Endometrial microvascular endothelial cells (primary cell): ENCODE results near the gene MICU2. TPM values are rescaled to one million over a fixed set of nuclear protein-coding genes. Genes with fewer than 3 reads are reported as not detected.

ENCODE experiments used
- in situ Hi-C: cut with HindIII; loops from 2 replicates; pipeline ENCODE4 v1.10.0; 2017; ENCODE audit warnings: low sequenced_read_pairs, low pct_unique_long_range_greater_than_20kb; ENCODE audit errors: inconsistent ontology term
- total RNA-seq: library from RNA; depleted of rRNA; stranded (reverse); fragments of >200 nt; gene quantifications from one replicate; pipeline ENCODE4 v1.2.3, GENCODE V29; 2015; ENCODE audit errors: inconsistent ontology term

Gene MICU2
- total RNA-seq, 1 donor from 2014 or later = 47.9 TPM

DNA sequence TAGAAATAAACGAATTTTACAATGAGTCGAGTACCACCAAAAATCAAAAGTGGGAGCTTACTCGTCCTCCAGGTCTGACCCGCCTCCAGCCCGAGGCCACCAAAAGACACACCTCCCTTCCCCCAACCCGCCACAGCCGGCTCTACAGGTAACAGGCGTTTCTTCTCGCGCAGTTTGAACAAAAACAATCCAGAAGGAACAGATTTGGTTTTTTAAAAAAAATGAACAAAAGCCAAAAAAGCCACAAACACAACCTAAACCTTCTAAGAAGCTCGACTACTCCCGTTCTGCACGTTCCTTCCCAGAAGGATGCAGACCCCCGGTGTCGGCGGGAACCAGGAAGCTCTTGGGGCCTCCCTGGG, 145.5 kb downstream of the MICU2 start:
- in situ Hi-C loops = no loop called here

DNA sequence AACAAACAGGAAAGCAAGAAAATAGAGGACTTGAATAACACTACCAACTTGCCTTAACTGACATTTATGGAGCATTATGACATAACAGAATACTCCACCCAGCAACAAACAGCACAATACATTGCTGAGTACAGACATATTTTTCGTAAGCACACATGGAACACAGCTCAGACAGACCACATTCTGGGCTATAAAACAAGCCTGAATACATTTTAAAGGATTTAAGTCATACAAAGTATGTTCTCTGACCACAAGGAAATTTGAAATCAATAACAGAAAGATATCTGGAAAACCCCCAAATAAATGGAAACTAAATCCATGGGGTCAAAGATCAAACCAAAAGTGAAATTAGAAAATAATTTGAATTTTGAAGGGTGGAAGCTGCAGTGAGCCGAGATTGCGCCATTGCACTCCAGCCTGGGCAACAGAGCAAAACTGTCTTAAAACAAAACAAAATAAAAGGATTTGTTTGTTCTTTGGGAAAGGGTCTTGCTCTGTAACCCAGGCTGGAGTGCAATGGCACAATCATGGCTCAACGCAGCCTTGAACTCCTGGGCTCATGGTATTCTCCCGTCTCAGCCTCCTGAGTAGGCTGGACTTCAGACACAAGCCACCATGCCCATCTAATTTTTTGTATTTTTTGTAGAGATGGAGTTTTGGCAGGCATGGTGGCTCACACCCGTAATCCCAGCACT, 150.4 kb downstream of the MICU2 start:
- in situ Hi-C loops = no loop called here

DNA sequence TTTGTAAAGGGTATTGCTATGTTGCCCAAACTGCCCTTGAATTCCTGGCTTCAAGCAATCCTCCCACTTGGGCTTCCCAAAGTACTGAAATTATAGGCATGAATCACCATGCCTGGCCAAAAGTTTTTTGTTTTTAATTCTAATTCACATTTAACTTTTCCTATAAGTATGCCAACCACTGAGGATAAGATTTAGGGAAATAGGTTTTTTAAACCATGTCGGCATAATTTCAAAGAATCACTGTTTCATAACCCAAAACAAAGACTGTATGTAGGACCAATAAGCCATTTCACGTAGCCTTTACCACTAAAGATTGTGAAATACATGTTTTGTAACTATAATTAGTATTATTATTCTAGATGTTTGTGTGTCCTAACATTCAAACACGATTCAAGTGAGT, 153.0 kb downstream of the MICU2 start:
- in situ Hi-C loops = no loop called here

DNA sequence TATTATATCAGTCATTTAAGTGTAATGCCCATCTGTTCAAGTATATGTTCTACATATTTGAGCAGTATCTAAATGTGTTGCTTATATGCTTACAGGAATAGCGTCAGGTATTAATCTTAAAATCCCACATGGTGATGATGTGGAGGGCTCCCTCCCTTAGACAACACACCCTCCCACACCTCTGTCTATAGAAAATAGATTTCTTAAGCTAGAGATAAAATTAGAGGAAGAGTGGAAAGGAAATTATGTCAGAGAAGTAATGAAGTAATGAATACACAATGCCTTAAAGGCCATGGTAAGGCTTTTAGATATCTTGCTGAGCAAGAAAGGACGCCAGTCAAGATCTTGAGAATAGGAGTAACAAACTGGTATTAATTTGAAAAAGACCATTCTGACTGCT, 157.3 kb downstream of the MICU2 start:
- in situ Hi-C loops = no loop called here

DNA sequence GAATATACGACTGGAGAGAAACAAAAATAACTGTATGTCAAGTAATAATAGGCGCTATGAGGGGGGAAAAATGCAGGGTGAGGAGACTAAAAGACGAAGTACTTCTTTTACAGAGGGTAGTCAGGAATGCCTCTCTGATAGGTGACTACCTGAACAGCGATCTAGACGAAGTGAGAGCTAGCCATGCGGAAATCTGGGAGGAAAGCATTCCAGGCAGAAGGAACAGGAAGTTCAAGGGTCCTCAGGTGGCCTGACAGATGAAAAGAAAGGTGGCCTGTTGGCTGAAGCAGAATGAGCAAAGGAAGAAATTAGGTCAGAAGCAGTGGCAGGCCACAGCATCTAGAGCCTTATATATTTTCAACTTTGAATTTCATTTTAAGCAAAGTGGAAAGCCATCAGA, 158.2 kb downstream of the MICU2 start:
- in situ Hi-C loops = no loop called here

DNA sequence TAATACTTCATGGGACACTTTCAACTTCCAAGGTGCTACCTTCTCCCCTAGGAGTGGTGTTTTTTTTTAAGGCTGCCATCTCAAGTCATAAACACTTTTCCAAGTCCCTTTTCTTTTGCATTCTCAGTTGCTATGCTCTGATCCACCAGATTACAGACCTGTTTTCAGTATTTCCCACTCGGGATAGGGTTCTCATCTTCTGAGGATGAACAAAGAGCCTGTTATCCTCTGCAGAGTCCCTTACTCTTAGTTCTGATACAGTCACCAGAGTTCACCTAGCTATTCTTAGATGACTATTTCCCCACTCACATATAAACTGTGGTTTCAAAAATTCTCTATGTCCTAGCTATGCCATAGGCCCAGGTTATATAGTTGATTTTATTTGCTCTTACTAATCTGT, 160.8 kb downstream of the MICU2 start:
- in situ Hi-C loops = no loop called here

Other genes starting within 250 kb of the MICU2 start
- gene ZDHHC20, start 144.9 kb downstream of the MICU2 start, total RNA-seq = 78.5 TPM
- not detected for gene FGF9, start 66.9 kb upstream of the MICU2 start, total RNA-seq